Right lobe of liver (tissue), 4 donors: ENCODE results near the gene FBXW5.

Experiments
- POLR2A ChIP-seq: fragments of 450-650 bp; IDR thresholded peaks from one replicate; pipeline ENCODE4 v1.6.1; 2017; ENCODE audit warnings: antibody characterized with exemption, mild to moderate bottlenecking
- TF ChIP-seq, protein P1 (sequence below), 4 donors: fragments of 200-600 bp in 3 of 4; fragments of 450-650 bp in 1 of 4; IDR thresholded peaks; one replicate each; pipeline versions ENCODE4 v1.5.1 to v1.8.0; 2016 to 2022; ENCODE audit warnings: antibody characterized with exemption in 4 of 4, mild to moderate bottlenecking in 2 of 4
- donor health status: DM: no; HTN: no; CAD: no.
- donor health status: DM: no; HTN: no; CAD: no.
- donor health status: DM: no; HTN: yes; CAD: no.

DNA sequence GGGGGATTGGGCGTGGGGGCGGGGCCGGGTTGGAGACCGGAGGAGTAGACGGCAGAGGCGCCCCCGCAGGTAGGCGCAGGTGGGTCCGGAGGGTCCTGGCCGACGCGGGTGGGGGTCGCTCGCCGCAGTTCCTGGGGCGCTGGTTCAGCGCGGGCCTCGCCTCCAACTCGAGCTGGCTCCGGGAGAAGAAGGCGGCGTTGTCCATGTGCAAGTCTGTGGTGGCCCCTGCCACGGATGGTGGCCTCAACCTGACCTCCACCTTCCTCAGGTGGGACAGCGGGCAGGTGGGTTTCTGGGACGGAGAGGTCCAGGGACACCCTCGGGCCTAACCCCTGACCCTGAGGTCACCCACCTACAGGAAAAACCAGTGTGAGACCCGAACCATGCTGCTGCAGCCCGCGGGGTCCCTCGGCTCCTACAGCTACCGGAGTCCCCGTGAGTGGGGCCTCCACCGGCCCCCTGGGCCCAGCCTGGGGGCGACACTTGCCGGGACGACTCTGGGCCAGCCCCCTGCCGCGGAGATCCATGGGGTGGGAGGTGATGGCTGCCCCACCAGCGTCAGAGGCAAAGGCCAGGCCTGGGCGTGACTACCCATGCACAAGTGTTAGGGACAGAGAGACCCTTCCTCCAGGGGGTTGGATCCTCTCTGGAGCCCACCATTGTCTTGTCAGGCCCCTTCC lies 34.5 kb upstream of the FBXW5 start:
- TF ChIP-seq, protein P1, sequence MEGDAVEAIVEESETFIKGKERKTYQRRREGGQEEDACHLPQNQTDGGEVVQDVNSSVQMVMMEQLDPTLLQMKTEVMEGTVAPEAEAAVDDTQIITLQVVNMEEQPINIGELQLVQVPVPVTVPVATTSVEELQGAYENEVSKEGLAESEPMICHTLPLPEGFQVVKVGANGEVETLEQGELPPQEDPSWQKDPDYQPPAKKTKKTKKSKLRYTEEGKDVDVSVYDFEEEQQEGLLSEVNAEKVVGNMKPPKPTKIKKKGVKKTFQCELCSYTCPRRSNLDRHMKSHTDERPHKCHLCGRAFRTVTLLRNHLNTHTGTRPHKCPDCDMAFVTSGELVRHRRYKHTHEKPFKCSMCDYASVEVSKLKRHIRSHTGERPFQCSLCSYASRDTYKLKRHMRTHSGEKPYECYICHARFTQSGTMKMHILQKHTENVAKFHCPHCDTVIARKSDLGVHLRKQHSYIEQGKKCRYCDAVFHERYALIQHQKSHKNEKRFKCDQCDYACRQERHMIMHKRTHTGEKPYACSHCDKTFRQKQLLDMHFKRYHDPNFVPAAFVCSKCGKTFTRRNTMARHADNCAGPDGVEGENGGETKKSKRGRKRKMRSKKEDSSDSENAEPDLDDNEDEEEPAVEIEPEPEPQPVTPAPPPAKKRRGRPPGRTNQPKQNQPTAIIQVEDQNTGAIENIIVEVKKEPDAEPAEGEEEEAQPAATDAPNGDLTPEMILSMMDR (IDR thresholded peaks at IDR 0.05): no peak
- TF ChIP-seq POLR2A: no peak
